GM18870 (cell line): ENCODE measurements around the gene ZNRF3.
"Not testable (repeated sequence)": the region's sequence is repeated elsewhere in the genome, so short reads cannot be mapped to it uniquely, and the experiment has no call there.

ENCODE experiments used
- ATAC-seq: cut with Tn5 transposase; IDR thresholded peaks from one replicate; pipeline ENCODE4 v1.9.1; 2021; ENCODE audit warnings: moderate library complexity; ENCODE audit not compliant: unreplicated experiment

The ZNRF3 gene

DNA sequence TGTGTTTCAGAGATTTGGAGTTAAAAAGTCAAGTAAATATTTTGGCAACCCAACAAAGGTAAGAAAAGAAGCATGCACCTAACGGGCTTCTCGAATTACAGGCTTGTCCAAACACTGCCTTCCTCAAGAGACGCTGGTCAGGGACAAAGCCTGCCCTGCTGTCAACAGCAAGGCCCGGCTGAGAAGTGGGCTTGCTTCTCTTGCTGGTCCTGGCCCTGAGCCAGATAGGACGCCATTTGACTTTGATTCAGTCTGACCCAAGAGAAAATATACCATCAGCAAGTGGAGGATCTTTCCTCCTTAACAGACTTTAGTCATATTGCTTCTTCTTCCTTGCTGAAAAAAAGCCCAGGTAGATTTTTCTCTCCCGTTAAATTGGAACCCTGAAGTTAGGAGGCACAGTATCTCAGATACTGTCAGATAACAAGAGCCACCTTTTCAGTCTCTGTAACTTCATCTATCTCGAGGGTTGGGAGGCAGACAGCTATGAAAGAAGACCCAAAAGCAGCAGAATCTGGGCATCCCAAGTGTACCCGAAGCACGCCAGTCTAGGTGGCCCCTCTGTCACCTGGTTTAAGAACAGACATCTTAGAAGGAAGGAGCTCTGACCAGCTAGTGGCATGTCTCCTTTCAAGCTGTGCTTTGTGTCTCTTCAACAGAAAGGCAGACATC lies 120.7 kb downstream of the ZNRF3 start:
- no peak for ATAC-seq

DNA sequence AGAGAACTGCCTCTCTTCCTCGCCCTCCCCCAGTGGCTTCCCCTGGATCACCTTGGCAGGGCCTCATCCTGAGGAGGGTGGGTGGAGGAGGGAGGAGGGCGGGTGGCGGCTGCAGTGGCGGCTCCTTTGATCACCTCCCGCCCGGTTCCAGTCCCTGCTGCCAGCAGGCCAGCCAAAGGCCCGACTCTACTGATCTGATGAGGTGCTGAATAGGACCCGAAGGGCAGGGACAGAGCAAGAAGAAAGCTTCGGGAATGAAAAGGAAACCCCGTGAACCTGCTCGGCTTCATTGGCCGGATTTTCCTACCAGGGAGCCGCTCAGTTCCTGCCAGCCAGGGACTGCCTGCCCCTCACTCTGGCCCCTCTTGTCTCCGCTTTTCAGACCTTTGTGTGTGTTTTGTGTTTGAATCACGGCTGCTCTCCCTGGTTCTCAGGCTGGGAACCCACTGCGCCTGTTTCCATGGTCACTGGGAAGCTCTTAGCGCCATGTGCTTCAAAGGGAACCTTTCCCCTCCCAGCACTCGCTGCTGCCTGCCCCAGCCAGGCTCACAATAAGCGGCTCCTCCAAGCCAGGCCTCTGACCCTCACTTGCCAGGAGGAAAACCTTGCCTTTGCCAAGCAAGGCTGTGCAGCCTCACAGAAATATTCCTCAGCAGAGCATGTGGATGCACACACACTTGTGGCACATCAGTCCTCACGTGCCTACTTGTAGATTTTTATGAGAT lies 121.4 kb downstream of the ZNRF3 start:
- no peak for ATAC-seq

DNA sequence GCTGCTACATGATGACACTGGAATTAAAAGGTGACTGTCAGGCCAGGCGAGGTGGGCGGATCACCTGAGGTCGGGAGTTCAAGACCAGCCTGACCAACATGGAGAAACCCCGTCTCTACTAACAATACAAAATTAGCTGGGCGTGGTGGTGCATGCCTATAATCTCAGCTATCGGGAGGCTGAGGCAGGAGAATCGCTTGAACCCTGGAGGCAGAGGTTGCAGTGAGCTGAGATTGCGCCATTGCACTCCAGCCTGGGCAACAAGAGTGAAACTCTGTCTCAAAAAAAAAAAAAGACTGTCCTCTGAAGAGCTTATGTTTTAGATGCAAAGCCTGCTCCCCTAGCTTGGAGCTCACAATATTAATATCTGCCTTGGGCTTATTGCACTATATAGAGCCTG lies 122.4 kb downstream of the ZNRF3 start:
- not testable (repeated sequence) for ATAC-seq

DNA sequence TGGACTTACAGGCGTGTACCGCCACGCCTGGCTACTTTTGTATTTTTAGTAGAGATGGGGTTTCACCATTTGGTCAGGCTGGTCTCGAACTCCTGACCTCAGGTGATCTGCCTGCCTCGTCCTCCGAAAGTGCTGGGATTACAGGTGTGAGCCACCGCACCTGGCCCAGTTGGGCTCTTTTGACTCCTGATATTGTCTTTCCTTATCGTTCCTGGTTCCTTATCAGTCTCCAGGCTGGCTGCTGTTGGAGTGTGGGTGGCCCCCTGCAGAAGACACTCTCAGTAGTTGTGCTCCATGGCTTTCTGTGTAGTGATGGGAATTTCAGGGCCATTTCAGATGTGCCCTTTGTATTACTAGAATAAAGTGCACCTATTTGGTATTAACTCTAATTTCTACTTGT lies 123.0 kb downstream of the ZNRF3 start:
- ATAC-seq = no peak

DNA sequence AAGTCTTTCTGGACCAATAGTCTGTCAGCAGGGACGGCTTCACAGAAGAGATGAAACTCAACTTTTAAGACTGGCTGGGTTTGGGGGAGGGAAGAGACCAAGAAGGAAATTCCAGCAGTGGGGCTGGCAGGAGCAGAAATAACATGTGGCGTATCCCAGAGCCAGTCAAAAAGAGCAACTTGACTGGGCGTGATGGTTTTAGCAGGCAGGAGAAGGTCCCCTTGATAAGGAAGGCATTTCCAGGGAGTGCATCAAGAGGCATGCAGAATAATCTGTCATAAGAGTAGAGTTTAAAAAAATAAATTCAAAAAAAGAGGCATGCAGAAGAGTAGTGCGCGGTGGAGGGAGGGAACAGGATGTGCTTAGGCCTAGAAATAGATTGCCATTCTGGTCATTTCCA lies 125.8 kb downstream of the ZNRF3 start:
- ATAC-seq = no peak

DNA sequence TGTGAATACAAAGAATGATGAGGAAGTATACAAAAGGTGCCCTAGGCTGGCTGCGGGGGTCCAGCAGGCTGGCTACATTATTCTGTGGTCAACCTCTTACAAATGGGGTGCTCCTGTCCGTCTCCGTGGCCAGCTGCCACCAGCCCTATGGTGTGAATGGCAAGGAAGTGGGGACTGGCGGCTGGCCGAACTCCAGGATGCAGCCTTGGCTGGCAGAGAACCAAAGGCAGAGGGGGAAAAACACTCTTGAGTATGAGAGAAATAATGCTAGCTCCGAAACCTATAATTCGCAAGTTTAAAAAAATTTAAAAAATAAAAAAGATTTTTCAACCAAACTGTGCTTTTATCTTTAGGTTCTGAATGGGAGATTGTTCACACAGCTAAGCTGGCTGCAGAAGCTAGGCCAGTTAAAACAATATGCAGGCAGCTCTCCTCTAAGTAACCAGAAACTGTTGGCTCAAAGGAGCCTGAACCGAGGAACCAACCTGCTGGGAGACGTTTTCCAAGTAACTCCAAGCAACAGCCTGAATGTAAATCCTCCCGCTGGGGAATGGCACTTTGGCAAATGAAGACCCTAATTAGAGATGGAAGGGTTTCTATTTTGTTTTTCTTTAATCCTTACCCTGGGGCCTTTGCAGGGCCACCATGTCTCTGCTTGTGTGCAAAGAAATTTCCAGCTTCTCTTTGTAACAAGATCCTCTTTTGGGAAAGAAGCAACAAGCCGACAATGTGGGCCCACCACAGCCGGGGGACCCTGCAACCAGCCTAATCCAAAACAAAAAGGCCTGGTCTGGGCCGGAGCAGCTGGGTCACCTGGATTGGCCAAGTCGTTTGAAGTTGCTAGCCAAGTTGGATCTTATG lies 128.1 kb downstream of the ZNRF3 start:
- ATAC-seq = no peak

DNA sequence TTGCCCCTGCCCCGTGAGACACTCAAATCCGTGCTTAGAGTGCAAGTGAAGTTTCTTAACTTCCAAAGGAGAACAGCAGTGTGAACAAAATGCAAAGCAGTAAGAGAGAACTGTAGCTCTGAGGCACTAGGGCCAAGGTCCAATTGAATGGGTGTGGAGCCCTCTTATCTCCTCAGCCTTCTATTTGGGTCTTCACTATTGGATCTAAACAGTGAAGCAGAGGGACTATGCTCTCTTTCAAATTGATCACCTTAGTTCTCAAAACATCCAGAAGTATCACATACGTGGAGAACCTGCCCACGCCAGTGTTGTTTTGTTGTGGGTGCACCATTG lies 128.7 kb downstream of the ZNRF3 start:
- no peak for ATAC-seq

DNA sequence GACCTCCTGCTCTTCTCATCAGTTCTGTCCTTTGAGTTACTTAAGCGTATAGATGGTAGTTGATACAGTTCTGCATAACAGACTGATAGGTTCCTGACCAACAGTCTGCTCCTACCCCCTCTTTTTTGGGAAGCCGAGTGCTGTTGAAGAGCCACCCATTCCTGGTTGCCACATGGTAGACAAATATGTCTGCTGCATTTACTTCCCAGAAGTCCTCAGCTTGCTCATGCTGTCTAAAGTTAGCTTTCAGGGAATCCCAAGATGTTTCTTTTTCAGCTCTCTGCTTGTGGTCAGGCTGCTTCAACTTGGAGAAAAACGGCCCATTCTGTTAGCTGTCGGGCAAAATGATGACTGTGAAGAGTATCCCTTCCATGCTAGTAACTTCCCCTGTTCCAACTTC lies 129.6 kb downstream of the ZNRF3 start:
- no peak for ATAC-seq

DNA sequence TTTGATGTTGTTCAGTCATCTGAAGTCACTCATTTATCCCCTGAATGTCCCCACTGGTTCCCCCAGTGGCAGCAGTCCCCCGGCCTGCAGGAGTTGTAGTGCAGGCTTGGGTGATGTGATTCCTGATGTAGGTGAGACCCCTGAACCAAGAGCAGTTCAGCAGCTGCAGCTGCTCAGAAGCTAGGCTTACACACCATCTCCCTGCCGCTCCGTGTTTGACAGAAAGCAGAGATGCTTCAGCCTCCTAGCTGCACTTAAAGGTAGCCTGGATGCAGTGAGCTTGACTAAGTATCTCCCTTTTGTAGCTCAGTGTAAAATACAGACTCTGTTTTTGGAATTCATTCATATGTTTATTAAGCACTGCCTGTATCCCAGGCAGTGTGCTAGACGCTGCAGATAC lies 130.9 kb downstream of the ZNRF3 start:
- no peak for ATAC-seq

DNA sequence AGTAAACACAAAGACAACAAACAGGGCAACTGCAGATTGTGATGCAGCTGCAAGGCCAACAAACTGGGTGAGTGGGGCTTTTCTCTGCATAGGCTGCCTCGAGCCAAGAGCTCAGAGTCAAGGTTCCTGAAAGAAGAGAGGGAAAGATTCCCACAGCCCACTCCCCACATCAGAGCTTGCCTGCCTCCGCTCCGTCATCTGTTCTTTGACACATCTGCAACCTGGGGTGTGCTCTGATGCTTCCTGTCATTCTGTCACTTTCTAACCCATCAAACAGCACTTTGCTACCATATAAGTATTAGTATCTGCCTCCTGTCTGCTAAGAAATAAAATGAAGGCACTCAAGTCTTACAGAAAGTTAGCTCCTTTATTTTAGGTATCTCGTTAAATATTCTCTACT lies 131.4 kb downstream of the ZNRF3 start:
- no peak for ATAC-seq

DNA sequence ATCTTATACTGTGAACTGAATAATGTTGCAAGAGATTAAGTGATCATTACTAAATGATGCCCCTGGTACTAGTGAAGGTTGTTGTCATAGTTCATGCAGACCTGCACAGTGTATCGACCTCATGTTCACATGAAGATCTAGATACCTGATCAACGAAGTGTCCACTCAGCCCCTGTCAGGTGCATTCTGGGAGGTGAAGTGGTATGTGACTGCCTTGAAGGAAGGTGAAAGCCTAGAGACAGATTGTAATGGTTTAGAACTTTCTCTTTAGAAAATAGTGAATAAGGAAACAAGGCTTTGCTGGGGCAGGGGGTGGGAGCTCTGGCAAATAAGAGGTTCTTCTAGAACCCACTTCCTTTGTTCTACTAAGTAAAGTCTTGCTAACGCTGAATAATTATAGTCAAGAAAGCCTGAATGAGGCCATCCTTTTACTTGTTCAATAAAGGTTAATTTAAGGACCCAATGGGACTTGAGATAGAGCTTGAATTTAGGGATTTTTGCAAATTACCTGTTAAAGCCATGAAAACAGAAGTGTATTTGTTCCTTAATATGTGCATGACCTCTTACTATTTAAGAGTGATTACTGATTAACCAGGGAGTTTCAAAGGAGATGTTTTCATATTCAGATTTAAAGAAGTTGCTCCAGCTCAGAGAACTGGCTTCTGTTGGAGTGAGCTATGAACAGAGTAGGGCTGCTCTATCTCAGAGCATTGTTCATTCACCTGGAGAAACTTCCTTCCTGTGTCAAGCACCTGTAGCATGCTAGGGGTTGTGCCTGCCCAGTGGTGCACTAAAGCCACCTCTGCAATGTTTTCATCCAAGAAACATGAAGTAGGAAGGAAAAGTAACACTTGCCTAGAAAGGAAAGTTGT lies 132.9 kb downstream of the ZNRF3 start:
- no peak for ATAC-seq

DNA sequence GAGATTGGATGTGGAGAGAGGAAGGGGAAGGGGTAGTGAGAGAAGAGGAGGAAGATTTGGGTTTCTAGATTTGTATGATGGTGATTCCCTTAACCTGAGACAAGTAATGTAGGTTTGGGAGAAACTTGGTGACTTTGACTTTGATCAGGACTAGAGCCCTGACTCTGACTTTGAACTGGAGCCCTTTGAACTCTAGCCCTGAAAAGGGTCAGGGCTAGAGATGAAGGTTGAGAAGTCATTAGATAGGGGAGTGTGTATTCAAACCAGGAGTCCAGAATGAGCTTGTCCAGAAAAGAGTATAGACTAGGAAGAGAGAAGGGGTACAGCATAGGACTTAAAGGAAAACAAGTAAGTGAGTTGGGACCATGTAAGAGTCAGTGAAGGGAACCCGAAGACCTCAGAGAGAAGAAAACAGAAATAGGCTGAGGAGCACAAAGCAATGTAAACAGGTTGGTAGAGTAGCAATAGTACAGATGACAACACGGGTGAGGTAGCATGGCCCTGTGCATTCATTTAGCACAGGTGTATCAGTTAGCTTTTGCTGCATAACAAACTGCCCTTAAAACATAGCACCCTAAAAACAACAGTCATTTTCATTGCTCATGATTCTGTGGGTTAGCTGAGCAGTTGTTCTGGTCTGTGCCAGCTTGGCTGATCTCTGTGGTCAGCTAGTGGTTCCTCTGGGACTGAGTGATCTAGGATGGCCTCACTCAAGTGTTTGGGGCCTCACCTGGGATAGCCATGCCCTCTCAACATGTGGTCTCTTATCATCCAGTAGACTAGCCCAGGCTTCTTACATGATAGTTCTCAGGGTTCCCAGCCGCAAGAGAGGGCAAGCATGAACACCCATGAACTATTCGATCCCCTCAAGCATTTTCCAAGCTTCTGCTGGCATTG lies 135.2 kb downstream of the ZNRF3 start:
- ATAC-seq = no peak

DNA sequence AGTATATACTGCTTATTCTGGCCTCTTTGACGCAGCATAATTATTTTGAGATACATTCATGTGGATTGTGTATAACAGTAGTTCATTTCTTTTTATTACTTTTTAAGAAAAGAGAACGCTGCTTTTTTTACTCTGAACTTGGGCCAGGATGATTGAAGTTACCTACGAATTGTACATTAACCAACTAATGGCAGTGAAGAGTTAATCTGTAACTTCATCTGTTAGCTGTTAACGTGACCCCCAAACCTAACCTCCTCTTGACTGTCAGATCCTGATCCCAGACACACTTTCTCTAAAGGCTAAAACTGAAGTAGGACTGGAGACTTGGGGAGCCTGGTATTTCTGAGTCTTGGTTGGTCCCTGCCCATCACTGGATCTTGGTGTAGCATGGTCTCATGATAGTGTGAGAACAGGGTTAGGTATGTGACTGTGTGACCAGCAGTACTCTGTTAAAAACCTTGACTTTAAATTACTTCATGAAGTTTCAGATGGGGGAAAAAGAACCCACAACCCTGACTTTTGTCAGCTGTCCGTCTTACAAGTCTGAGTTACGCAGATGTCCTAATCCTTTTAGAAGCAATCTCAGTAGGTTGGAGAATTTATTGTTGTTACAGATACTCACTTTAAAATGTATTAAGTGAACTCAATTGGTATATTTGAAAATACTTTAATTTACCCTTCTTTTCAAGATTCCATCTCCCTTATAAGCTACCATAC lies 138.9 kb downstream of the ZNRF3 start:
- no peak for ATAC-seq

DNA sequence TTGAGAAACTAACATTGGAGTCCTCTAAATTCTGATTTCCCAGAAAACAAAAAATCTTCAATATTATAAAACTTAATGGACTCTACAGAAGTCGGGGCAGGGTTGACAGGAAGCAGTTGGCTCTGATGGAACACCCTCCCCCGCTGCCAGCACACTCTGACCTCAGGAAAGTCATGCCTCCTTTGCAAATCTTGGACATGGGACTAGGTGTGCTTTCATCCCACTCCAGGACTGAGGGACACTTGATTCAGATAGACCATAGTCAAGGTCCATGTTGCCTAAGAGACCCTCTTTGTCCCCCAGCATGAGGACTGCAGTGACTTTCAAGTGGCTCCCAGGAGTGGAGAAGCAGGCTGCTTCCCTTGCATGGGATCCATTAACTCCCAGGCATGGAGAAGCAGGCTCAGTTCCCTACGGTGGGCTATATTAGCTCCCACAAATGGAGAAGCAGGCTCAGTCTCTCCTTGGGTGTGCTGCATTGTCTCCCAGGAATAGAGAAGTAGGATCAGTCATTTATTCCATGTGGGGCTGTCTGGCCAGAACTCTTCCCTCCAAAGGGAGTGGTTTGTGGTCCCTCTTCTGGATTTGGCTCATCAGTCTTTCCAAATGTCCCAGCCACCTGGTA lies 139.9 kb downstream of the ZNRF3 start:
- no peak for ATAC-seq

DNA sequence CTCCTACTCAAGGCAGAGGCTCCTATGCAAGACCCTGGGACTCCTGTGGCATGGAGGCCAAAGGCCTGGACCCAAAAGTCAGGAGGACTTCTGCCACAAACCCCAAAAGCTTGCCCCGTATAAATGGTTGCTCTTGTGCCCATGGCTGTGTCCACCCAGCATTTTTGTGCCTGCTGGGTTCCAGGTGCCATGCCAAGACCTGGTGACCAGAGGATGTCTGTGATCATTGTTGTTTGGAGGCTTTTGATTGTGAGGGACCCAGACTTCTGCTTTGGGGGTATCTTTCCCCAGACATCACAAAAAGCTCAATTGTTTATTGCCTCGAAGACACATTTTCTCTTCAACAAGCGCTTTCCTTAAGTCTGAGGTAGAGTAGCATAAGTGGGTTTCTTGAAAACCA lies 143.2 kb downstream of the ZNRF3 start:
- no peak for ATAC-seq

DNA sequence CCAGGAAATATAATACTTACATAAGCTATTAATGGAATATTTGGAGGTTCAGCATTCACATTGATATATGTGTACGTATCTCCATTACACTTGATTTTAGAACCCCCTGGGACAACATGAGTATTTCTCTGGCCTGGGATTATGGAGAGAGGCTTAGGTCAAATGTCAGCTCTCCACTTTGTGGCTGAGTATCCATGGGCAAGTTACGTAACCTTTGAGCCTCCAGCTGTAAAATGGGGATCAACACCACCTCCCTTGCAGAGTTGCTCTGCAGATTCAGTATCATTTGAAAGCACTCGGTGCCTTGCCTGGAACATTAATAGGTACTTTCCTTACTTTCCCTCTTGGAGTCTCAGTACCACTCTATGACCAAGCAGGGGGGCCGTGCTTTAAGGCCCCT lies 145.1 kb downstream of the ZNRF3 start:
- no peak for ATAC-seq

DNA sequence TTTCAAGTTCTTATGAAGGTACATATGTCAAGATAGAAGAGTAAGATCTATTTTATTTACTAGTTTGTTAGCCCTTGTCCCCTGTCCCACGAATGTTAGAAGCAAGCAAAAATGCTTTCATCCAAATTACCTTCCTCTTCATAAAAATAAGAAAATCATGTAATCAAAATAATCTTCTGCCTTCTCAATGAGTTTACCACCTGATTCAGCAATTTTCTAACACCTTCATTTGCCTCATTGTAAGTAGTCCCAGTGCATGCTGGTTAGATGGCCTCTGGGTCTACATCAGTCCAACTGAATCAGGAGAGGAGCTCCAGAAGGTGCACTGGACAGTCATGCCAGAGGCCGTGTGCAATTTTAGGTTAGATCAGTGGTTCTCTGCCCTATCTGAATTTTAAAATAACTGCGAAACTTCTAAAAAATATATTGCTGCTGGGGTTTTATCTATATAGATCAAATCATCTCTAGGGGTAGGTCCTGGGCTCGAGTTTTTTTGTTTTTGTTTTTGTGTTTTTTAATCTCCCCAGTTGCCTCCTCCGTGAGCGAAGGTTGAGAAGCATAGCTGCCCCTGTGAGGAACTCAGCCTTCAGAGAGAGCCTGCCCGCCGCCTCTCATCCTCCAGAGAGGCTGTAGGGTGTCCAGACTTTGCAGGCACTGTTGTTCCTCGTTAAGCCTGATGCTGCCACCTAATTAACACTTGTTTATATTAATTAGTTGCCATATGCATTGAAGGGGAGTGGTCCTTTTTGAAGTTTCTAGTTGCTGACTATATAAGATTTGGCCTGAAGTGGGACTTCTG lies 146.0 kb downstream of the ZNRF3 start:
- ATAC-seq = no peak

DNA sequence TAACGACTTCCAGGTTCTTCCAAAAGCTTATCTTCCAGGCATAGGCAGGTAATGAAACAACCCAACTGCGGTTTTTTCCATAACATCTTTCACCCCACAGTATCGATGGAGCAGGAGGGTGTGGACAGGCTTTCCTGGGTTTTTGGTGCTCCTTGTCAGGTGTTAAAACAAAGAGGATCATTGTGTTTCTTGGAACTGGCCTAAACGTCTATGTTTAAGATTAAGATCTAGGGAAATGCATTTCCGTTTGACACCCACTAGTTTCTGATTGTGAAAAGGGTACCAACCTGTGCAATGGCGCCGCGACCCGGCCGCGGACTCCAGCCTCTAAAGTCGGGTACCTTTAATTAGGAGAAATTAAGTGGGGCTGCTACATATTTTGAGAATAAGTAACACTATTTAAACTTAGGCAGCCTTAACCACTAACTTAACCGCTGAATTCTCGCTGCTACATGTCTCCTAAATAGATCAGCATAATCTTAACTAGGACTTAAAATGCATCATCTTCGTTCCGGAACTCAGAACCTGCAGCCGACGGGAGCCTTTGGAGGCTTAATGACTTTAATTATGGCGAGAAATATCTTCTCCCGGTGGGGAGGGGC lies 146.7 kb downstream of the ZNRF3 start:
- no peak for ATAC-seq
